Esophagus mucosa (tissue), 1 donor: ENCODE results near the gene MVB12A. TPM values are rescaled to one million over a fixed set of nuclear protein-coding genes. Genes with fewer than 3 reads are reported as not detected.

Source experiments
- ATAC-seq: fragments of 200-7000 bp; cut with Tn5 transposase; one replicate; pipeline ENCODE4 v1.9.1; 2020
- total RNA-seq: library from RNA; stranded (reverse); gene quantifications from one replicate; pipeline ENCODE4 v1.2.4, GENCODE V29; 2023
- donor health status: DM: yes; HTN: yes; CAD: no.

The MVB12A gene
- total RNA-seq, 1 donor from 2014 or later, result 49.9 TPM

DNA sequence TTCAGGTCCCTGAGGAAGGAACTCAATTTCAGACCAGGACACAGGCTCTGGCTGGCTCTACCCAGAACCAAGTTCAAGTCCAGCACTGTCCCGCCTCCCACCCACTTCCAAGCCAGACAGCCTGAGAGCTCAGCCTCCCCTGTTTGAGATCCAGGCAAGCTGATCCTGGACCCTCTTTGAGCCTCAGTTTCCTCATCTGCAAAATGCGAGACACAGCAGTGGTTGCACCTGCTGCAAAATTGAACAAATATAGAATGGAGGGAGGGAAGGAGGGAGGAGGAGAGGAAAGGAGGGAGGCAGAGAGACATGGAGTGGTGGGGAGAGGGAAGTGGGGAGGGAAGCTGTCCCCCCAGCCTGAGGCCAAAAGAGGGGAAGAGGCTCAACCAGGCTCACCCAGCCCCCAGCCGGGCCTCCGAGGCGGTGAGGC, 27.9 kb downstream of the MVB12A start:
- no peak for ATAC-seq

DNA sequence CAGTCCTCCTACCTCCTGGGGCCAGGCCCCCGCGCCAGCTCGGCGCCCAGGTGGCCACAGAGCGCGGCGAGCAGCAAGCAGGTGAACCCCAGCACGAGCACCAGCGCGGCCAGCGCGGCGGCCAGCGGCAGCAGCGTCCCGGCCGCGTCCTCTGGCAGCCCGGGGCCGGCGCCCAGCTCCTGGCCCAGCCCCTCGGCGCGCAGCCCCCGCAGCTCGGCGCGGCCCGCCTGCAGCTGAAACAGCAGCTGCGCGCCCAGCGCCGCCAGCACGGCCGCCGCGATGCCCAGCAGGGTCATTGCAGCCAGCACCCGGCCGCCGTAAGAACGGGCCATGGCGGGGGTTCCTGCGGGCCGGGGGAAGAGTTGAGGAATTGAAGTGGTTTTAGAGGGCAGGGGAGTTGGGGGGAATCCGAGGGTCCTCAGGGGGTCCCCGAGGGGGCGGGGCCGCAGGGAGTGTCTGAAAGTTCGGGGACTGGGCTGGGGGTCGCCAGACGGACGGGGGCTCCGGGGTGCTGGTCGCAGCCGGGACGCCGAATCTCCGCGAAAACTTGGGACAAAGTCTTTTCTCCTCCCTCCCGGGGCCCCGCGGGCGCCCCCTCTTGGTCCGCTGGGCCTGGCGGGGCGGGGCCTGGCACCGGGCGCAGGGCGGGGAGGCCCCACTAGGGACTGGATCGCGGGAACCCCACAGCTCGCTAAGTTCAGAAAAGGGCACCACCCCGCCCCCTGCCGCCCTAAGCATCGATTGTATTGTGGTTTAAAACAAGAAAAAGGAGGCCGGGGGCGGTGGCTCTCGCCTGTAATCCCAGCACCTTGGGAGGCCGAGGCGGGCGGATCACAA, 28.5 kb downstream of the MVB12A start, which contains the start of gene TMEM221:
Gene TMEM221 (minus strand): TSS at position 538 of the 837 bp plus-strand sequence. CDS start 206 bp downstream, at position 332.
- no peak for ATAC-seq

GRCh38 chr19:17450264-17451075, 30.6 kb downstream of the MVB12A start:
- peak; percentile 95 for ATAC-seq

- ATAC-seq, result no peak
These were observed 32.0 kb downstream of the MVB12A start for GRCh38 chr19:17451820-17452219.

DNA sequence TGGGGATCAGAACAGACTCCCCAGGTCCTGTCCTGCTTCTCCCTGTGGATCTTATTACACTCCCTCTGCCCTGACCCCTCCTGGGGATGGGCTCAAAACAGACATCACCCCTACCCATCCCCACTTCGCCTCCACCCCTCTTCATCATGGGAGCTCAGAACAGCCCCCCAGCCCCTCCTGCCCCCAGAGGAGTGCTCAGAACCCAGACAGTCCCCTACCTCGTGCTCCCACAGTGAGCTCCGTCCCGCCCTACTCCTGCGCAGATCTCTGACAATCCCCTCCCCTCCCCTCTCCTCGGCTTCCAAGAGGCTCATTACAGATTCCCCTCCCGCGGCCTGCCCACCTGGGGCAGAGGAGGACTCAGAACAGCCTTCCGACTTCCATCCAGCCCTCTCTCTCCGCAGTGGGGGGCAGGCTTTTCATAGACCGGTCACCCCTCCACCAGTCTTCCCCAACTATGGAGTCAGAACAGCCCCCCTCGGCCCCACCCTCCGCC, 34.8 kb downstream of the MVB12A start:
- ATAC-seq, result no peak

DNA sequence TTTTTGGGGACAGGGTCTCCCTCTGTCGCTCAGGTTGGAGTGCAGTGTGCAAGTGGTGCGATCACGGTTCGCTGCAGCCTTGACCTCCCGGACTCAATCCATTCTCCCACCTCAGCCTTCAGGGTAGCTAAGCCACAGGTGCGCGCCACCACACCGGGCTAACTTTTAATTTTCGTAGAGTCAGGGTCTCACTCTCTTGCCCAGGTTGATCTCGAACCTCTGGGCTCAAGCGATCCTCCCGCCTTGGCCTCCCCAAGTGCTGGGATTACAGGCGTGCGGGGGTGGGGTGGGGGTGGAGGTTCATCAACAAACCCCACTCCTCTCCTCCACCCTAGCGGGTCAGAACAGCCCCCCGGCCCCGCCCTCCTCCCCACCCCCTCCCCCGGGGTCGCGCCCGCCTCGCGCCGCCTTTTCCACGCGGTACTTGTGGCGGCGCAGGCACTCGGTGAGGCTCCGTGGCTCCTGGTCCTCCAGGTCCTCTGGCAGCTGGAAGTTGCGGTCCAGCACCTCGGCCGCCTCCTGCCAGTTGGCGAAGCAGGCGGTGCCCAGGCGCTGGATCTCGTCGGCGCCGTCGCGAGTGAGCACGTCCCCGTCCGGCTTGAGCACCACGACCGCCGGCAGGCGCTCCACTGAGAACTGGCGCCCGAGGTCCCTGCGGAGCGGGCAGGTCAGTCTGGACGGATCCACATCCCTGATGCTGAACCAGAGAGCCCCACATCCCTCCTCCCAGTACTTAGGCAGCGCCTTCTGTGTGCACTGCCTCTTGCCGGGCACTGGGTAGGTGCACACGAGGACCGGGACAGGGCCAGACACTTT, 35.7 kb downstream of the MVB12A start:
- peak; percentile 24 for ATAC-seq

- ATAC-seq, result no peak
These were observed 36.3 kb downstream of the MVB12A start for GRCh38 chr19:17456127-17456526.

DNA sequence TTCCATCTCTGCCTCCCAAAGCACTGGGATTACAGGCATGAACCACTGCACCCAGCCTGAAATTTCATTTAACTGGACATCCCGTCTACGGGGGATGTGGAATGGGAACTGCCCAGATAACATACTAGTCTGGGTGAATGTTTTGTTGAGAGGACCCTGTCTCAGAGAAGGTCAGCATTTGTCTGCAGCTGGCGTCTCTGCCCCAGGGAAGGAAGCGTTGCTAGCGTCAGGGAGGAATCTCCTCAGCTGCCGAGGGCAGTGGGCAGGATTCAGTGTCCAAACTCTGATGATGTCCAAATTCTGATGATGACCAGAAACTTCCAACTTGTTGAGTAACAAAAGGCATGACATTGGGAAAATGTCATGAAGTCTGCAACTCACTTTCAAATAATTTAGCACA, 37.8 kb downstream of the MVB12A start:
- no peak for ATAC-seq

- ATAC-seq, result peak; percentile 38
These were observed 39.1 kb downstream of the MVB12A start for GRCh38 chr19:17458970-17459369.

GRCh38 chr19:17460372-17461230, 40.8 kb downstream of the MVB12A start, which contains the start of gene NXNL1:
Gene NXNL1 (minus strand): TSS chr19:17460926. CDS start chr19:17460869, 57 bp downstream.
- ATAC-seq, result no peak

- ATAC-seq, result no peak
These were observed 46.6 kb downstream of the MVB12A start for GRCh38 chr19:17466487-17466850.

DNA sequence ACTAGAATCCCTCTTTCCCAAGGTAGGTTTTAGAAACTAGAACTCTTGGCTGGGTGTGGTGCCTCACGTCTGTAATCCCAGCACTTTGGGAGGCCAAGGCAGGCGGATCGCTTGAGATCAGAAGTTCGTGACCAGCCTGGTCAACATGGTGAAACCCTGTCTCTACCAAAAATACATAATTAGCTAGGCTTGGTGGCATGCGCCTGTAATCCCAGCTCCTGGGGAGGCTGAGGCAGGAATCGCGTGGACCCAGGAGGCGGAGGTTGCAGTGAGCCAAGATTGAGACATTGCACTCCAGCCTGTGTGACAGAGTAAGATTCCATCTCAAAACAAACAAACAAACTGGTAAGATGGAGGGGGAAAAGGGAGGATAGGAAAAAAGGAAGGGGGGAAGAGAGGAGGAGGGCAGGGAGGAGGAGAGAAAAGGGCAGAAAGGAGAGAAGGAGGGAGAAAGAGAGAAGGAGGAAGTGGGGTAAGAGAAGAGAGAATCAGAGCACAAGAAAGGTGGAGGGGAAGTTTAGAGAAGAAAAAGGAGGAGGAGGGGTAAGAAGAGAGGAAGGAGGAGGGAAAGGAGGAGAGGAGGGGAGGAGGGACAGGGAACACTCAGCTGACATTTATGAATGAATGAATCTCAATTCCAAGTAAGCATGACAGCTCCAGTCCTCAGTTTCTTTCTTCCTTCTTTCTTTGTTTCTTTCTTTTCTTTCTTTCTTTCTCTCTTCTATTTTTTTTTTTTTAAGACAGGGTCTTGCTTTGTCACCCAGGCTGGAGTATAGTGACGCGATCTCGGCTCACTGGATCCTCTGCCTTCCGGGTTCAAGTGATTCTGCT, 47.8 kb downstream of the MVB12A start:
- no peak for ATAC-seq

GRCh38 chr19:17468302-17469091, 48.6 kb downstream of the MVB12A start:
- ATAC-seq, result no peak

- peak; percentile 4 for ATAC-seq
These were observed 49.2 kb downstream of the MVB12A start for GRCh38 chr19:17469092-17469480.

DNA sequence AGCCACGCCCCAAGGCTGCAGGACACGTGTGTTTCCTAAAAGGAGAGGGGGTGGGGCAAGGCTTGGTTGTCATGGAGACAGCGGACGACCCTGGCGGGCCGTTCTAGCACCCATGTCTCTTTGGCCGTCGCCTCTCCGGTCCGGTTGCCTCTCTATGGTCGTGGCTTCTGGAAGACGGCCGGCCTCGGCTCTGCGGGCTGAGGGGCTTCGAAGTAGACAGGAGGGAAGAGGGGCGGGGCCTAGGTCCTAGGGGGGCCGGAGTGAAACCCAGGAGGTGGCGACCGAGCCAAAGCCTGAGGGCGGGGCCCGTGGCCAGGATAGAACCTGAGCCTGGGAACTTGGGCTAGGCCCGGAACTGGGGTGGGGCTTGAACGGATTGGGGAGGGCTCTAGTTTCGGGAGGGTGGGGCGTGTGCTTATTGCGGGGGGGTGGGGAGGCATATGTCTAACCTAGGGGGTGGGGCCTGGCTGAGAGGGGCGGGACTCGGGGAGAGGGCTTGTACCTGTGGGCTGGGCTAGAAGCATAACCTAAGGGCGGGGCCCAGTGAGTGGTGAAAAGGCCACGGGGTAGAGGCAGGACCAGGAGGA, 49.7 kb downstream of the MVB12A start:
- peak; percentile 92 for ATAC-seq

GRCh38 chr19:17470068-17470841, 50.4 kb downstream of the MVB12A start, which contains the start of gene SLC27A1:
Gene SLC27A1 (plus strand): TSS chr19:17470524. CDS start chr19:17470541, 17 bp downstream.
- peak; percentile 87 for ATAC-seq

- ATAC-seq, result no peak
These were observed 51.7 kb downstream of the MVB12A start for GRCh38 chr19:17471410-17472125.

- ATAC-seq, result no peak
These were observed 53.2 kb downstream of the MVB12A start for GRCh38 chr19:17473041-17473440.
